HG02840 (cell line): ENCODE measurements around the gene NOXRED1.
"Not testable (repeated sequence)": the region's sequence is repeated elsewhere in the genome, so short reads cannot be mapped to it uniquely, and the experiment has no call there.

Source experiments
- ATAC-seq: cut with Tn5 transposase; IDR thresholded peaks from one replicate; pipeline ENCODE4 v1.9.1; 2021; ENCODE audit warnings: mild to moderate bottlenecking, moderate library complexity, moderate number of reproducible peaks; ENCODE audit not compliant: unreplicated experiment, low FRiP score

NOXRED1 gene, protein sequence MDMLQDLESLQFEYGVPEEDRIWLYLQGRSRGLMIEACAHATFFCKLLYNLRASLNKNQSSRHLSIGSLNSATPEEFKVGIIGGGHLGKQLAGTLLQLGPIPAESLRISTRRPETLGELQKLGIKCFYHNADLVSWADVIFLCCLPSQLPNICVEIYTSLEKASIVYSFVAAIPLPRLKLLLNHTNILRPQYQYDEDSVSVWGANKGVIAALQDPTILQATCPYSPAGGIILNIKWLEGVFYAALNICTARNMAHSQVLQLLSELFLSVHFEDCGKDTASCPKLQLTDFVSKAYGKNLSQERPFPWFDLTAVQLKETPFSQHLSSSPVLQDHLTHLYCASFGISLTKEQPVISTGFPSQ

DNA sequence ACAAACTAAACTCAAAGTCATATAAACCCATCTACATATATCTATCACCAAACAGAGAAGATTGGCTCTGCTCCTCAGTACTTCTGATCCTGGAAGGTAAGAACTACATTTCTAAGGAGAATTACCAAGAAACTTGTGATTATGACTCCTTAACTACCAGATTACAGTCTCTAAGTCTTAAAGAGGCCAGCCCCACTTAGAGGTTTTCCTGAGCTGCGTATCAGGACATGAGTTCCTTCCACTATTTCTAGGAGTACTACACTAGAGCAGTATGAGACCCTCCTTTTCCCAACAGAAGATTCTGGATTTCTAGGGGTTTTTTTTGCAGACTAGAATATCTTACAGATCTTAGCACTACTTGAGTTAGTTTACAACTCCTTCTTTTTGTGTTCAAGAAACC, at the start of gene NOXRED1:
Gene NOXRED1, minus strand, starts transcription at position 101 of the 400 bp plus-strand sequence. CDS start 634 bp downstream, outside the sequence.
- no peak for ATAC-seq

- no peak for ATAC-seq
Observed at GRCh38 chr14:77470224-77470870, 47.0 kb upstream of the NOXRED1 start.

- no peak for ATAC-seq
Observed at GRCh38 chr14:77469539-77469938, 46.2 kb upstream of the NOXRED1 start.

- ATAC-seq = no peak
Observed at GRCh38 chr14:77469067-77469505, 45.8 kb upstream of the NOXRED1 start.

DNA sequence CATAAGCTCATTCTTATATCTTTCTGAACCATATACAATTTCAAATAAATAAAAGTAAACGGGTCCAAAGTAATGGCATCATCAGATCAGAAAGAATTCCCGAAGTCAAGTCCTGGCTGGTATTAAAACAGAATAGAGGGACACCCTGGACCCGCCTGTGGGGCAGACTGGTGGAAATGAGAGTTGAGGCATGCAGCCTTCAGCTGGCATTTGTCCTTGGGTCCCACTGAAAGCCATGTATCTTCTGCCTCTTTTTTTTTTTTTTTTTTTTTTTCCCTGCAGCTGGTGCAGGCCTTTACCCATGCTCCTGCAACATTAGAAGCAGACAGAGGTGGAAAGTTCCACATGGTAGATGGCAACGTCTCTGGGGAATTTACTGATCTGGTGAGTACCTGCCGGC, 44.5 kb upstream of the NOXRED1 start:
- ATAC-seq = no peak

DNA sequence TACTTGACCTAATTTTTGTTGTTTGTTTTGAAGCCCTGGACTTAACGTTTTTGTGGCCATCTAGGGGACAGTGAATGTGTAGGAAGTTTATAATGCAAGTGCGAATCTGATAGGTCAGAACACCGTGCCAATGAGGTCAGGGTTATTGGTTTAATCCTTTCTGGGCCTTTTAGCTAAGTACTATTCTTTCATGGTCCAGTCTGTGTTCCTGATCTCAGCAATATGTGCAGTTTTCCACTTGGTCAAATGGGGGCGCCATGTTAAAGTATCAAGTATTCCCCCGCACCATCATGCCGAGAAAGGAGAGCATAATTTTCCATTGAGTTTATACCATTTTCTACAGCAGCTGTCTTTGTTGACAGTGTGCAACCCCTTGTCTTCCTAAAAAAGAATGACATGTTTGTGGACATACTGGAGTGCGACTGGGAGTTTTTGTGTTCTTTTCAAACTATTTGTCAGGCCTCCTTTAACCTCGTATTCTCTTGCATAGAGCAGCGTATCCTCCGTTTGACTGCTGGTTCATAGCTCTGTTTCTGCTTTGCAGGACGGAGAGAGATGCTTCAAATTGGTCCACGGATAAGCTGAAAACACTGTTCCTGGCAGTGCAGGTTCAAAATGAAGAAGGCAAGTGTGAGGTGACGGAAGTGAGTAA, 35.9 kb upstream of the NOXRED1 start:
- ATAC-seq = no peak

DNA sequence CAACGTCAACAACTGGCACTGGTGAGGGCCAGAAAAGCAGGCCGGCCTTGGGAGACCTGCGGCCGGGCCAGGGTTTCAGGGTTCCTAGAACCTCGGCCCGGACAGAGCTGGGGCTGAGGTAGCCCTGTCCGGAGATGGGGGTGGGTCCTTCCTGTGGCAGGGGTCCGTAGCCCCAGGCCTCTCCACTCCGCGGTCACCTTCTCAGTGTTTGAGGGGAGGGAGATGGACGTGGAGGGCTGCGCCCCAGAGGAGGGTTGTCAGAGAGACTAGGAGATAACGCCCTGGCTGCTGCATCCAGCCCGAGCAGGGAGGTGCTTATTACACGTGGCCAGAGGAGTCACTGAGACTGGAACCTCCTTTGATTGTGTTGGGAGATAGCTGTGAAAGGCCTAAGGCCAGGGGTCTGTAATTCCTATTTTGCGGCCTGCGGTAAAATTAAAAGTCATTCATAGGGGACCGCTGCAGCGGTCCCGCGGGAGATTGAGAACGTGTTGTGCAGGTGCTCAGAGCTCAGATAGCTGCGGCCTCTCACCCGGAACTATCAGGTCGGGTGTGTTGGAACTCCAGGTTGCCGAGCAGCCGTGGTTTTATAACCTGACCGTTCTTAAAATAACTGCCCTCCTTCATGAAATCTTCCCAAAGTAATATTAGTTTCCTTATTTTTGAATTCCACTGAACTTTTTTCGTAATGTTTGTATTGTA, 35.1 kb upstream of the NOXRED1 start:
- ATAC-seq = peak; percentile 15

DNA sequence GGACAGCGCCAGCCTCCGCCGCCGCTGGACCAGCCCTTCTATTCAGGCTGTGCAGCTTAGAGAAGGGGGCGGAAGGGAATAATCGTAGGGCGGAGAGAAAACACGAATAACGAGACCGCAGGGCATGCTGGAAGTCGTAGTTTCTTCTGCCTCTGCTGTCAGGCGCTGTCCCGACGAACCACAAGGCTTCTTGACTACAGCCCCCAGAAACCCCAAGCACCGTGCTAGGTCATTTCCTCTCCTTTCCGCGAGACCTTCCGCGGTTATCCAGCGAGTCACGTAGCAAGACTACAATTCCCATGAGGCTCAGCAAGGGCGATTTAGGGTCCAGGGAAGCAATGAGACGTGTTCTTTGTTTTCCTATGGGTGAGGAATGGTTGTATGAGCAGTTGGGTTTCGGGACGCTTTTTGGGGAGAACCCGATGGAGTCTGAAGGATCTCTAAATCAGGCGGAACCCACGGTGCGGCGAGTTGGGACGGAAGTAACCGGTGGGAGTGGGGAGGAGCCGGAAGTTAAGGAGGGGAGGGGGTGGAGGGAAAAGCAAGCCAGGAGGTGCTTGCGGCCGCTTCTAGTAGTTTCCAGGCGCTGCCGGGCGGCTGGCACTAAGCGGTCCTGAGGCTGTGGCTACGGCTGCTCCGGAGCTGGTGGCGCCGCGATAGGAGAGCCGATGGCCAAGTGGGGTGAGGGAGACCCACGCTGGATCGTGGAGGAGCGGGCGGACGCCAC, 34.4 kb upstream of the NOXRED1 start, which contains the start of the genes AHSA1 and VIPAS39:
Gene AHSA1, plus strand, starts transcription at position 572 of the 727 bp plus-strand sequence. Its CDS starts 97 bp downstream, at position 669.
Gene VIPAS39, minus strand, starts transcription at position 80 of the 727 bp plus-strand sequence. CDS start 3,499 bp downstream, outside the sequence.
- peak; percentile 89 for ATAC-seq

DNA sequence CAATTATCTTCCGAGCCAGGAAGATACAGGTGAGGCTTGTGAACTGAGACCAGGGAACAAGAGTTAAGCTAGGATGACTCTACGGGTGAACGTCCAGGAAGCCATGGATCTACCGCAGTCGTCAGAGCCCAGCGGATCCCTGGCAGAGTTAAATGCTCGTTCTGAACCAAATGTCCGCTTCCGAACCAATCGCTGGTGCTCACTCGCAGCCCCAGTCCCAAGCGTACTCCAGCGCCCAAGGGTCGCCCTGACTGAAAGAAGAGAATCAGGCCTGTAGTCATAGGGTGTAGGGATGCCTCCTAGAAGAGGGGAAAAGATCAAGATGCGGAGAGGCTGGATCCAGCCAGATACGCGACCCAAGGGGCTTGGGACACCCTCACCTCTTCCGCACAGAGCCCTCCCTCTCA, 33.8 kb upstream of the NOXRED1 start:
- ATAC-seq = peak; percentile 20

DNA sequence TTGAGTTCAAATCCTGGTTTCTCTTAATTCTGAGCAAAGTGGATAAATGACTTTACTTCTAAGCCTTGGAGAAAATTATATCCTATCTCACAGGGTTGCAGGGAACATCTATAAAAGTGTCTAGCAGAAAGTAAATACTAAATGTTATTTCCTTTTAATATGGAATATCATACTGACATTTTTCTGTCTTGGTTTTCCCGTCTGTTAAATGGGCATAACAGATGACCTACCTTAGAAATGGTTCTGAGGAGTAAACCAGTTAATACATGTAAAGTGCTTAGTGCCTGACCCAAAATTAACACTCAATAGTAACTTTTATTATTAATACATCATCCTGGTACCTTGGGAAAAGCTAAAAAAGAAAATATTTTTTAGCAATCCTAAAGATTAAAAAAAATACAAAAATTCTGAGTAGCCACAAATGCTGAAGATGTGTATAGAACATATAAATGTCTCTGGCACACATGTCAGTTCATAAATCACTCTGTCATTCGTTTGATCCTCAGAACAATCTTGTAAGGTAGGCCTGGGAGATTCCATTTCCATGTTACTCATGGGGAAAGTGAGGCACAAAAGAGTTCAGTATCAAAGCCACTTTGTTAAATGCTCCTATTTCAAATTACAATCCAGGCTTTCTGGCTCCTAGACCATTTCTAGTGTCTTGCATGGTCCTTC, 32.8 kb upstream of the NOXRED1 start:
- no peak for ATAC-seq

DNA sequence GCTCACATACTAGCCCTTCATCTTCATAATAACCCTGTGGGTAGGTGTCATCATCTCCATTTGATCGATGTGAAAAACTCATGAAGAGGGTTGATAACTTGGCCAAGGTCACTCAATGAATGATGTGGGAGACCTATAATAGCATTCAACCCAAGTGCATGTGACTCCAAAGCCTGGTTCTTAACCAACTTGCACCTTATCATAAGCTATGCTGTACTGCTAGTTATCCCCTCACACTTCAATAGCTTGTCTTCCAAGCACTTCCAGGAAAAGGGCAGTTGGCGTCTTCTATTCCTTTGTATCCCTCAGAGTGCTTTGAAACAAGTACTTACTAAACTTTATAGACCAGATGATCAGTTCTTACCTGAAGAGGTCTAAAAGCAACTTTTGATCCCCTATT, 18.9 kb upstream of the NOXRED1 start:
- no peak for ATAC-seq

DNA sequence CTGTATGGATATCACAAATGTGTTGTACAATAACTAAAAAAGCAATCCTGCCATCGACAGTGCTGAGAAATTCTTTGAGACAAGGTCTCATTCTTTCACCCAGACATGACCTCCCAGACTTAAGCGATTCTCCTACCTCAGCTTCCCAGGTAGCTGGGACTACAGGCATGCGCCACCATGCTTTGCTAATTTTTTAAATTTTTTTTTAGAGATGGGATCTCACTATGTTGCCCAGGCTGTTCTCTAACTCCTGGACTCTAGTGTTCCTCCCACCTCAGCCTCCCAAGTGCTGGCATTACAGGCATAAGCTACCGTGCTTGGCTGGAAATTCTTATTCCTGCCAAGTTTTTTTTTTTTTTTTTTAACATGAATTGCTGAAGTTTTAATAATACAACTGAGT, 16.5 kb upstream of the NOXRED1 start:
- no peak for ATAC-seq

GRCh38 chr14:77438596-77438995, 15.3 kb upstream of the NOXRED1 start:
- no peak for ATAC-seq

DNA sequence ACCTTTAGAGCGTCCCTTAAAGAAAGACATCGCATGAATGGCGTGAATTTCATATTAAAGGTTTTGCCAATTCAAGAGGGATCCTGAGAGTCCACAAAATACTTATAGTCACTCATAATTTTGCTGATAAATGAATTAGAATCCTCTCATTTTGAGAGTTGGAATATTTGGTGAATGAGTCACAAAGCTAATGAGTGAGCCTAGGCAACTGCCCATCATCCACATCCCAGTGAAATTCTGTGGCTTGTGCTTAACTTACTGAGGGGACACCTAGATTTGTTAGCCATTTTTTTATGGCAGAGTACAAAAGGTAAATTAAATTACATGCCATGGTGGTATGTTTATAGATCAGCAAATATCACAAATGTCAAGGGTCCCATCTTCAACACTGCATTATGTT, 12.7 kb upstream of the NOXRED1 start:
- no peak for ATAC-seq

- no peak for ATAC-seq
Observed at GRCh38 chr14:77426396-77426795, 3.1 kb upstream of the NOXRED1 start.

DNA sequence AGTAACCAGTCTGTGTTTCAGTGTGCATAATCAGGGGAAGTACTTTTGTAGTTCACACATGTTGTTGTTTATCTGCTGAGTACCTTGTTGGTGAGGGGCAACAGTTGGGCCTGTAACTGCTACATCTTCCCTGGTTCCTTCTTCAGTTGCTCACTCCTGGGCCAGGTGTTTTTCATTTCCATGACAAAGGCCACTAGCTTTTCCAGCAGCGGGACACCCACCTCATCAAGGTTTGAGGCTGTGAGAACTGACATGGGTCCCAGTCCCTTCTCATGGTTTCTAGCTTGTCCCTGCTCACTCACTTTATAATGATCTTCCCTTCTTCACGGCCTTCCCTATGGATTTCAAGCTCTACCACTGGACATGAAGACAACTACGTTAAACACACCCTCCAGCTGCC, 1.5 kb upstream of the NOXRED1 start:
- ATAC-seq = no peak

DNA sequence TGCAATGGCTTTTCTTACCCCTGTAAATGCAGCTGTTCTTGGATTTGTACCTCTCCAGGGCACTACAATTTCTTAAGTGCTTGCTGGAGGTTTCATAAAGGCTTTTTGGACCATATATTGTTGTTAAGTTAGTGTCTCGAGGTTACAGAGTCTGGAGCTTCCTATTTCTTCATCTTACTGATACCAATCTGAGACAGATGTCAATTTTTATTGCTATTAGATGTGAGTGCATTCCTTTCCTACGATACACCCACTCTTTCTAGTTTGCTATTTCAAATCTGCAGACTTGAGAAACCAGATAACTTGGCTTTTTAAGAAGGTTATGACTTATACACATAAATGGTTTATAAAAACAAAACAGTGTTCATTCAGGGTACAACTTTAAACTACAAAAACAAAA, 2.1 kb downstream of the NOXRED1 start:
- ATAC-seq = no peak

- no peak for ATAC-seq
Observed at GRCh38 chr14:77416836-77417235, 6.5 kb downstream of the NOXRED1 start.

DNA sequence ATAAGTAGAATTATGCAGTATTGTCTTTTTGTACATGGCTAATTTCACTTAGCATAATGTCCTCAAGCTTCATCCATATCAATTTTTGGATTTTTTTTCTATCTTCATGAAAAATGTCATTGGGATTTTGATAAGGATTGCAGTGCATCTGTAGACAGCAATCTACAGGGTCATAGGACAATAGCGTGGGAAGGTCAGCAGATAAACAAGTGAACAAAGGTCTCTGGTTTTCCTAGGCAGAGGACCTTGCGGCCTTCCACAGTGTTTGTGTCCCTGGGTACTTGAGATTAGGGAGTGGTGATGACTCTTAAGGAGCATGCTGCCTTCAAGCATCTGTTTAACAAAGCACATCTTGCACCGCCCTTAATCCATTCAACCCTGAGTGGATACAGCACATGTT, 7.2 kb downstream of the NOXRED1 start:
- not testable (repeated sequence) for ATAC-seq
